Activated T-helper 17 cell treated with anti-CD3 and anti-CD28 coated beads, Interleukin-2, amount 50 U/mL, for 72 hours (primary cell): ENCODE results near the gene EPHA6. TPM values are rescaled to one million over a fixed set of nuclear protein-coding genes. Genes with fewer than 3 reads are reported as not detected.
"Not testable (repeated sequence)": the region's sequence is repeated elsewhere in the genome, so short reads cannot be mapped to it uniquely, and the experiment has no call there.

Source experiments
- ATAC-seq: fragments of 150-1000 bp; cut with Tn5 transposase; replicated peaks from 2 replicates; pipeline ENCODE4 v1.10.0; 2021; ENCODE audit warnings: mild to moderate bottlenecking, moderate library complexity
- H3K27ac Mint-ChIP-seq: one replicate; pipeline ENCODE4 v1.8.0; 2022; ENCODE audit warnings: mixed read lengths
- H3K27me3 Mint-ChIP-seq: one replicate; pipeline ENCODE4 v1.8.0; 2022; ENCODE audit warnings: mixed read lengths
- H3K36me3 Mint-ChIP-seq: one replicate; pipeline ENCODE4 v1.8.0; 2022; ENCODE audit warnings: low read depth, mild to moderate bottlenecking, mixed read lengths
- H3K4me1 Mint-ChIP-seq: one replicate; pipeline ENCODE4 v1.8.0; 2022; ENCODE audit warnings: mixed read lengths
- H3K4me3 Mint-ChIP-seq: one replicate; pipeline ENCODE4 v1.8.0; 2022; ENCODE audit warnings: mild to moderate bottlenecking, mixed read lengths
- H3K9me3 Mint-ChIP-seq: one replicate; pipeline ENCODE4 v1.8.0; 2022; ENCODE audit warnings: mixed read lengths
- total RNA-seq, 2 donors: library from RNA; stranded (reverse); gene quantifications; one replicate each; pipeline ENCODE4 v1.2.3, GENCODE V29; 2022

Gene EPHA6
- total RNA-seq, 2 donors from 2014 or later = not detected

- Mint-ChIP-seq H3K27me3 (no peaks in the 10 kb centered on the region), H3K9me3 (no peaks in the 10 kb centered on the region), H3K4me3 (no peak overlapping the region), H3K4me1 (no peaks in the 10 kb centered on the region), H3K36me3 (no peaks in the 10 kb centered on the region), H3K27ac (no peak overlapping the region)
- no peak for ATAC-seq
Observed at GRCh38 chr3:96960661-96961330, 146.4 kb downstream of the EPHA6 start.

GRCh38 chr3:96961576-96961975 is 147.2 kb downstream of the EPHA6 start:
- H3K4me3 Mint-ChIP-seq = no peak overlapping the region
- no peak overlapping the region for H3K27ac Mint-ChIP-seq
- no peaks in the 10 kb centered on the region for H3K36me3 Mint-ChIP-seq
- no peaks in the 10 kb centered on the region for H3K9me3 Mint-ChIP-seq
- H3K4me1 Mint-ChIP-seq = no peaks in the 10 kb centered on the region
- no peaks in the 10 kb centered on the region for H3K27me3 Mint-ChIP-seq
- no peak for ATAC-seq

DNA sequence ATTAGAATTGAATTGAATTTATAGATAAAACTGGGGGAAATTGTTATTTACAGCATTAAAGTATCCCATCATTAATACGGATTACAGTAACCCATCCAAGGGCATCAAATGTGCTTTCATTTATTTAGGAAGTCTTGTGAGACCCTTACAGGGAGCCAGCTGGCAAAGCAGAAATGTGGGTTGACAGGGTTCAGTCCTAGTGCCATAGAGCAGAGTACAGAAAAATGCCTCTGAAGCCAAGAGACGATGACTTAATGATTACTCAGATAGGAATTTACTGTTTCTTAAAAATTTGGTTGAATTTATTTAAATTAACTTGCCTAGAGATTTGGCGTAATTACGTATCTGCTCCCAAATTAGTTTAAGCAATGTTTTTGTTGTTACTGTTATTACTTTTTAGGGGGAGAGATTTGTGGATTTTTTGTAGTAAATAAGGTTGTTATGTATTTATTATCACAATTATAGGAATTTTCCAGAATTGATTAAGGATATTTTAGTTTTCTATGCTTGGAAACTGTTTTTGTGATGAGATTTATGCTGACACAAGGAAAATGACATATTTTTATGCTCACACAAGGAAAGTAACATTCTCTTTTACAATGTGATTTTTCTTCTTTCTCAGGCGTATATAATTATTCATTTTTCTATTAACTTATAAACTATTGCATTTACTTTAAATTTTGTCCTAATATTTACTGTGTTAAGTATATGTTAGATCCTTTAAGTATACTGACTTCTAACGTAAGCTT is 152.0 kb downstream of the EPHA6 start:
- ATAC-seq = no peak
- Mint-ChIP-seq H3K27ac (no peak overlapping the region), H3K9me3 (no peaks in the 10 kb centered on the region), H3K4me1 (no peaks in the 10 kb centered on the region), H3K36me3 (no peaks in the 10 kb centered on the region), H3K4me3 (no peak overlapping the region), H3K27me3 (no peaks in the 10 kb centered on the region)

DNA sequence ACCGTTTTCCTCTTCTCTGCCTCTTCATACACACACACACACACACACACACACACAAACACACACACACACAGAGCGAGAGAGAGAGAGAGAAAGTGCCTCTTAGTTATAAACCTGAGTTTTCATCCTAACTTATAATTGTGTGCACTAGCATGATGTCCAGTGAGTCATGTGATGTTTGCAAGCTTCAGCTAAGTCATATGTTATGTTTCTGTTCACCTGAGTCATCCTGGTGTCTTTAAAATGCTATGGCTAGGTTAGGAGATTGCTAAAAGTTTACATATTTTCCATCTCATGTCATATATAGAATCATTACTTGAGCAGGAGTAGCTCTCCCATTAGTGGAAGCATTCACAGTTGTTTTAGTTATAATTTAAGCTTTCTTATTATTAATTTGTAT is 155.8 kb downstream of the EPHA6 start:
- Mint-ChIP-seq H3K9me3 (no peaks in the 10 kb centered on the region), H3K4me3 (no peak overlapping the region), H3K4me1 (no peaks in the 10 kb centered on the region), H3K27ac (no peak overlapping the region), H3K27me3 (no peaks in the 10 kb centered on the region), H3K36me3 (no peaks in the 10 kb centered on the region)
- ATAC-seq = no peak

GRCh38 chr3:96977671-96978070 is 163.3 kb downstream of the EPHA6 start:
- Mint-ChIP-seq H3K27ac (no peak overlapping the region), H3K36me3 (no peaks in the 10 kb centered on the region), H3K27me3 (no peaks in the 10 kb centered on the region), H3K9me3 (no peaks in the 10 kb centered on the region), H3K4me1 (no peaks in the 10 kb centered on the region), H3K4me3 (no peak overlapping the region)
- ATAC-seq = no peak

- not testable (repeated sequence) for H3K36me3 Mint-ChIP-seq, H3K4me3 Mint-ChIP-seq, H3K27me3 Mint-ChIP-seq, H3K9me3 Mint-ChIP-seq, ATAC-seq, H3K27ac Mint-ChIP-seq, H3K4me1 Mint-ChIP-seq
Observed at GRCh38 chr3:96983716-96984115, 169.3 kb downstream of the EPHA6 start.

DNA sequence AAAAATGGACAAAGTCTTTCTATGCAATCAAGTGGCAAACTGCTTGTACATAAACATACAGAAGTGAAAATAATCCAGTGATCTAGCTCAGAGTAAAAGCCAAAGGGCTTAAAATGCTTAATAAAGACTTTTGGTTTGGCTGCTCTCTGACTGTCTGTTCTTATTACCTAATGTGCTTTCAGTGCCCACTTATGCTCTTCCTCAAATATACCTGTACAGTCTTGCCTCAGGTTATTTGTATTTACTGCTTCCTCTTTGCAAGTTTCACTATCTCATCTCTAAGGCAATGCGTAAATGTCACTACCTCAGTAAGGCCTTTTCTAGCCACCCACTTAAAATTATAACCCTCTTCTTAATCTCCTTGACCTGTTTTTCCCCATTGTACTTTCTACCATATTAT is 171.8 kb downstream of the EPHA6 start:
- H3K4me1 Mint-ChIP-seq = no peaks in the 10 kb centered on the region
- ATAC-seq = no peak
- no peaks in the 10 kb centered on the region for H3K27me3 Mint-ChIP-seq
- H3K4me3 Mint-ChIP-seq = no peak overlapping the region
- no peaks in the 10 kb centered on the region for H3K36me3 Mint-ChIP-seq
- peaks cover 7% of the 10 kb centered on the region for H3K9me3 Mint-ChIP-seq
- no peak overlapping the region for H3K27ac Mint-ChIP-seq

GRCh38 chr3:96991231-96991630 is 176.8 kb downstream of the EPHA6 start:
- no peak for ATAC-seq
- Mint-ChIP-seq H3K4me3 (no peak overlapping the region), H3K4me1 (no peaks in the 10 kb centered on the region), H3K36me3 (no peaks in the 10 kb centered on the region), H3K9me3 (peaks cover 7% of the 10 kb centered on the region), H3K27me3 (no peaks in the 10 kb centered on the region), H3K27ac (no peak overlapping the region)

- Mint-ChIP-seq H3K4me3 (no peak overlapping the region), H3K27me3 (no peaks in the 10 kb centered on the region), H3K9me3 (peaks cover 7% of the 10 kb centered on the region), H3K4me1 (no peaks in the 10 kb centered on the region), H3K36me3 (no peaks in the 10 kb centered on the region), H3K27ac (no peak overlapping the region)
- no peak for ATAC-seq
Observed at GRCh38 chr3:96991800-96992365, 177.5 kb downstream of the EPHA6 start.

- no peak for ATAC-seq
- no peaks in the 10 kb centered on the region for H3K27me3 Mint-ChIP-seq
- H3K4me3 Mint-ChIP-seq = no peak overlapping the region
- no peaks in the 10 kb centered on the region for H3K4me1 Mint-ChIP-seq
- H3K9me3 Mint-ChIP-seq = peaks cover 3% of the 10 kb centered on the region
- no peaks in the 10 kb centered on the region for H3K36me3 Mint-ChIP-seq
- H3K27ac Mint-ChIP-seq = no peak overlapping the region
Observed at GRCh38 chr3:96994988-96995387, 180.6 kb downstream of the EPHA6 start.

DNA sequence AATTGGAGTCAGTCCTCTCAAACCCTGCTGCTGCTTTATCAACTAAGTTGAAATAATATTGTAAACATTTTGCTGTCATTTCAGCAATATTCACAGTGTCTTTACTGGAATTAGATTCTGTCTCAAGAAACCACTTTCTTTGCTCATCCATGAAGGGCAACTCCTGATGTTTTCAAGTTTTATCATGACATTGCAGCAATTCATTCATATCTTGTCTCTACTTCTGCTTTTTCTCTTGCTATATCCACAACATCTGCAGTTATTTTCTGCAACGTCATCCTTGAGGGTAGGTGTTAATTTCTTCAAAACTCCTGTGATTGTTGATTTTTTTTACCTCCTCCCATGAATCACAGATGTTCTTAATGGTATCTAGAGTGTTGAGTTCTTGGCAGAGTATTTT is 181.6 kb downstream of the EPHA6 start:
- no peaks in the 10 kb centered on the region for H3K36me3 Mint-ChIP-seq

DNA sequence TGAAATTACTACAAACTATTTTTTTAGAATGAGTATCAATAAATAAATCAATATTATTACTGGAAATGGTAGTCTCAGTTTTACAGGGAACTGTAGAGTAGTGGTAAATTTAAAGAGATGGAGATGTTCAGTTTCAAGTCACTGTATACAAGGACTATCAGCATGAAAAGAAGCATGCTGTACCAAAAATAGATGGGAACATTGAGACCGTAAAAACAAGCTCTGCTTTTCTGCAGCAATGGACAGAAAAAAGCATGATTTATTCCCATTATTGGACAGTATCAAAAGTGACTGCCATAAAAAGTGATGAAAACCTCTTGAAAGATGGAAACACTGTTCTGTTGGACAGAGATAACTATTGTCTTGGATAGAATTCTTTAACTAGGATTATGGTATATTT is 187.2 kb downstream of the EPHA6 start:
- no peaks in the 10 kb centered on the region for H3K36me3 Mint-ChIP-seq
- no peaks in the 10 kb centered on the region for H3K4me1 Mint-ChIP-seq
- no peaks in the 10 kb centered on the region for H3K27me3 Mint-ChIP-seq
- H3K27ac Mint-ChIP-seq = no peak overlapping the region
- ATAC-seq = no peak
- H3K9me3 Mint-ChIP-seq = peaks cover 3% of the 10 kb centered on the region
- H3K4me3 Mint-ChIP-seq = no peak overlapping the region

More for the DNA sequence above, 181.6 kb downstream of the EPHA6 start:
- ATAC-seq = no peak
- Mint-ChIP-seq H3K9me3 (peaks cover 3% of the 10 kb centered on the region), H3K4me1 (no peaks in the 10 kb centered on the region), H3K4me3 (no peak overlapping the region), H3K27ac (no peak overlapping the region), H3K27me3 (no peaks in the 10 kb centered on the region)

DNA sequence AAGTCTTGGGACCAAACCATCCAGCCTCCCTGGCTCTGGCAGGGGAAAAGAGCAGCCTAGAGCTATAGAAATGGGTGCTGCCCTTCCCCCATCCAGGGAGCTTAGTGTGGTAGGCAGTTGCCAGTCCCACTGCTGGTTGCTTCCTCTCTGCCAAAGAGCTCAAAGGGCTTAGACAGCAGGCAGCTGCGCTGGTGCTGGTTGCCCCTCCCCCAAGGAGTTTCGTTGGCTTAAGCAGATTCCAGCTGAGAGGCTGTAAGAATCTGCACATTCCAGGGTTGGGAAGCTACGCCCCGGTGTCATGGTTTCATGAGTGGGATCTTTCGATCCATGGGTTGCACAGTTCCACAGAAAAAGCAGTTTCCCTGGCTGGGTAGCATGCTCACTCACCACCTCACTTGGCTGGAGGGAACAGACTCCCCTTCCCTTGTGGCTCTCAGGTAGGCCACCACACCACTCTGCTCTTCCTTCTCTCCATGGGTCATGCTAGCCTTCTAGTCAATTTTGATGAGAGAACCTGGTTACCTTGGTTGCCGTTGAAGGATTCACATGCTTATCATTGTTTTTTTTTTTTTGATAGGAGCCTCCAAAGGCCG is 195.1 kb downstream of the EPHA6 start:
- Mint-ChIP-seq H3K9me3 (peaks cover 22% of the 10 kb centered on the region), H3K4me1 (no peaks in the 10 kb centered on the region), H3K4me3 (no peak overlapping the region), H3K36me3 (no peaks in the 10 kb centered on the region), H3K27me3 (no peaks in the 10 kb centered on the region), H3K27ac (no peak overlapping the region)
- ATAC-seq = no peak

GRCh38 chr3:97010881-97011657 is 196.7 kb downstream of the EPHA6 start:
- no peak for ATAC-seq
- Mint-ChIP-seq H3K36me3 (no peaks in the 10 kb centered on the region), H3K4me3 (no peak overlapping the region), H3K27ac (no peak overlapping the region), H3K9me3 (peaks cover 22% of the 10 kb centered on the region), H3K4me1 (no peaks in the 10 kb centered on the region), H3K27me3 (no peaks in the 10 kb centered on the region)
